ENCODE measurements around the gene GART.
"Not testable (repeated sequence)": the region's sequence is repeated elsewhere in the genome, so short reads cannot be mapped to it uniquely, and the experiment has no call there.

GART gene

GRCh38 chr21:33541756-33542639, at the start of gene GART:
TSS of gene GART (minus strand) at chr21:33542117. CDS start at chr21:33539315, 2,802 bp downstream.
- peak; percentile 82 for DNase-seq

- peak; percentile 84 for DNase-seq
Measured at GRCh38 chr21:33588485-33589335, 46.8 kb upstream of the GART start, which contains the start of gene DONSON. TSS of gene DONSON (minus strand) at chr21:33588684. CDS start at chr21:33588641, 43 bp downstream.

GRCh38 chr21:33587792-33588484, 46.0 kb upstream of the GART start:
- peak; percentile 37 for DNase-seq

- DNase-seq: no peak
Measured at GRCh38 chr21:33586927-33587326, 45.0 kb upstream of the GART start.

- no peak for DNase-seq
Measured at GRCh38 chr21:33584455-33584854, 42.5 kb upstream of the GART start.

GRCh38 chr21:33578959-33579542, 37.1 kb upstream of the GART start:
- no peak for DNase-seq

GRCh38 chr21:33578214-33578613, 36.3 kb upstream of the GART start:
- no peak for DNase-seq

GRCh38 chr21:33576741-33577141, 34.8 kb upstream of the GART start:
- DNase-seq: not testable (repeated sequence)

GRCh38 chr21:33572350-33572749, 30.4 kb upstream of the GART start:
- no peak for DNase-seq

- DNase-seq: no peak
Measured at GRCh38 chr21:33569991-33570390, 28.1 kb upstream of the GART start.

GRCh38 chr21:33568448-33568847, 26.5 kb upstream of the GART start:
- DNase-seq: no peak

GRCh38 chr21:33567914-33568313, 26.0 kb upstream of the GART start:
- DNase-seq: no peak

- DNase-seq: no peak
Measured at GRCh38 chr21:33566514-33566913, 24.6 kb upstream of the GART start.

- no peak for DNase-seq
Measured at GRCh38 chr21:33562389-33562788, 20.5 kb upstream of the GART start.

- no peak for DNase-seq
Measured at GRCh38 chr21:33561373-33561772, 19.5 kb upstream of the GART start.

- DNase-seq: no peak
Measured at GRCh38 chr21:33560965-33561364, 19.0 kb upstream of the GART start.

GRCh38 chr21:33559813-33560212, 17.9 kb upstream of the GART start:
- DNase-seq: no peak

GRCh38 chr21:33558777-33559421, 17.0 kb upstream of the GART start:
- no peak for DNase-seq

- no peak for DNase-seq
Measured at GRCh38 chr21:33557447-33557846, 15.5 kb upstream of the GART start.

GRCh38 chr21:33554982-33555344, 13.0 kb upstream of the GART start:
- no peak for DNase-seq

GRCh38 chr21:33554236-33554981, 12.5 kb upstream of the GART start:
- no peak for DNase-seq
